Activated CD8-positive, alpha-beta memory T cell treated with anti-CD3 and anti-CD28 coated beads, Interleukin-2, amount 50 U/mL, for 24 hours (primary cell): ENCODE measurements around the gene ZNF699.
"Not testable (repeated sequence)": the region's sequence is repeated elsewhere in the genome, so short reads cannot be mapped to it uniquely, and the experiment has no call there.

Source experiments
- DNase-seq: peaks from one replicate; pipeline ENCODE4 v3.0.0-alpha.2; 2020; ENCODE audit errors: extremely low read depth

The ZNF699 gene

GRCh38 chr19:9289231-9289884 is 20.3 kb downstream of the ZNF699 start:
- DNase-seq = no peak

GRCh38 chr19:9283485-9283884 is 26.2 kb downstream of the ZNF699 start:
- not testable (repeated sequence) for DNase-seq

GRCh38 chr19:9251236-9251635 is 58.4 kb downstream of the ZNF699 start:
- DNase-seq = no peak

- DNase-seq = no peak
These were observed 59.0 kb downstream of the ZNF699 start, which contains the start of gene OR7E24 for GRCh38 chr19:9250630-9251029. Gene OR7E24, plus strand, starts transcription at chr19:9250930. Its CDS starts 114 bp downstream, at chr19:9251044.
